Glutamatergic neuron (in vitro differentiated cells): ENCODE measurements around the gene KATNAL2. TPM values are rescaled to one million over a fixed set of nuclear protein-coding genes. Genes with fewer than 3 reads are reported as not detected.

ENCODE experiments used
- DNase-seq: peaks from one replicate; pipeline ENCODE4 v3.0.0; 2022
- H3K27ac Mint-ChIP-seq: one replicate; pipeline ENCODE4 v1.8.0; 2020; ENCODE audit warnings: mild to moderate bottlenecking, mixed read lengths, inconsistent platforms; ENCODE audit not compliant: unreplicated experiment
- H3K27me3 Mint-ChIP-seq: one replicate; pipeline ENCODE4 v1.8.0; 2020; ENCODE audit warnings: mild to moderate bottlenecking, moderate library complexity, mixed read lengths, inconsistent platforms; ENCODE audit not compliant: unreplicated experiment
- H3K36me3 Mint-ChIP-seq: one replicate; pipeline ENCODE4 v1.8.0; 2020; ENCODE audit warnings: mild to moderate bottlenecking, mixed read lengths, inconsistent platforms; ENCODE audit not compliant: unreplicated experiment
- H3K4me1 Mint-ChIP-seq: one replicate; pipeline ENCODE4 v1.8.0; 2020; ENCODE audit warnings: mild to moderate bottlenecking, low read depth, mixed read lengths, inconsistent platforms; ENCODE audit not compliant: unreplicated experiment
- H3K4me3 Mint-ChIP-seq: one replicate; pipeline ENCODE4 v1.8.0; 2020; ENCODE audit warnings: mild to moderate bottlenecking, mixed read lengths, inconsistent platforms; ENCODE audit not compliant: unreplicated experiment
- H3K9me3 Mint-ChIP-seq: one replicate; pipeline ENCODE4 v1.8.0; 2020; ENCODE audit warnings: mild to moderate bottlenecking, moderate library complexity, mixed read lengths, inconsistent platforms; ENCODE audit not compliant: unreplicated experiment
- total RNA-seq: library from RNA; stranded (reverse); fragmentation: NEBNext Ultra II Directional; extraction: Animal tissue kit (Norgen Biotek cat#: 25700); gene quantifications from one replicate; pipeline ENCODE4 v1.2.1, GENCODE V29; 2021; ENCODE audit not compliant: unreplicated experiment
- TF ChIP-seq, protein P1 (sequence below): fragments of 200-600 bp; sonication (generic); IDR thresholded peaks from one replicate; pipeline ENCODE4 v1.5.0; 2021; ENCODE audit not compliant: partially characterized antibody, unreplicated experiment

KATNAL2 gene
- total RNA-seq, 1 donor from 2014 or later: 2.4 TPM

GRCh38 chr18:46894124-46894523, 23.3 kb upstream of the KATNAL2 start:
- H3K27ac Mint-ChIP-seq: no peak overlapping the region
- H3K4me3 Mint-ChIP-seq: no peak overlapping the region
- TF ChIP-seq, protein P1, sequence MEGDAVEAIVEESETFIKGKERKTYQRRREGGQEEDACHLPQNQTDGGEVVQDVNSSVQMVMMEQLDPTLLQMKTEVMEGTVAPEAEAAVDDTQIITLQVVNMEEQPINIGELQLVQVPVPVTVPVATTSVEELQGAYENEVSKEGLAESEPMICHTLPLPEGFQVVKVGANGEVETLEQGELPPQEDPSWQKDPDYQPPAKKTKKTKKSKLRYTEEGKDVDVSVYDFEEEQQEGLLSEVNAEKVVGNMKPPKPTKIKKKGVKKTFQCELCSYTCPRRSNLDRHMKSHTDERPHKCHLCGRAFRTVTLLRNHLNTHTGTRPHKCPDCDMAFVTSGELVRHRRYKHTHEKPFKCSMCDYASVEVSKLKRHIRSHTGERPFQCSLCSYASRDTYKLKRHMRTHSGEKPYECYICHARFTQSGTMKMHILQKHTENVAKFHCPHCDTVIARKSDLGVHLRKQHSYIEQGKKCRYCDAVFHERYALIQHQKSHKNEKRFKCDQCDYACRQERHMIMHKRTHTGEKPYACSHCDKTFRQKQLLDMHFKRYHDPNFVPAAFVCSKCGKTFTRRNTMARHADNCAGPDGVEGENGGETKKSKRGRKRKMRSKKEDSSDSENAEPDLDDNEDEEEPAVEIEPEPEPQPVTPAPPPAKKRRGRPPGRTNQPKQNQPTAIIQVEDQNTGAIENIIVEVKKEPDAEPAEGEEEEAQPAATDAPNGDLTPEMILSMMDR: no peak
- H3K36me3 Mint-ChIP-seq: peaks cover 15% of the 10 kb centered on the region
- H3K4me1 Mint-ChIP-seq: no peaks in the 10 kb centered on the region
- H3K27me3 Mint-ChIP-seq: no peaks in the 10 kb centered on the region
- no peak for DNase-seq
- peaks cover 3% of the 10 kb centered on the region for H3K9me3 Mint-ChIP-seq

DNA sequence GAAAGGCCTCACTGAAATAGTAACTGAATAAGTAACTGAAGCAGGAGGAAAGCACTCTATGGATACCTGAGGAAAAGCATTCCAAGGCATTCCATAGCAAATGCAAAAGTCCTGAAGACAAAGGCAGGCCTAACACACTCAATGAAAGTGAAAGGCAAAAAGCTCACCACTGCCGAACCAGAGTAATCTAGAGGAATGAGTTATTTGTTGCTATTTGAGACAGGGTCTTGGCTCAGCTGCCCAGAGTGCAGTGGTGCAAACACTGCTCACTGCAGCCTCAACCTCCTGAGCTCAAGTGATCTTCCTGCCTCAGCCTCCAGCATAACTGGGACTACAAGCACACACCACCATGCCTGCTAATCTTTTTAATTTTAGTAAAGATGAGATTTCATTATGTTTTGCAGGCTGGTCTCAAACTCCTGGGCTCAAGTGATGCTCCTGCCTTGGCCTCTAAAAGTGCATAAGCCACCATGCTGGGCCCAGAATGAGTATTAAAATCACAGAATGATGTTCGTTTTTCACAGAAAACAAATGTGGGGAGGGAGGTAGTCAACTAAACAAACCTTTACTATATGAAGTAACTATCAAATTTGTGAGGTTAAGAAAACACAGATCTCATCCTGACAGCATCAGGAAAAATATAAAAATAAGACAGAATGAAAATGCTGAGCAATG, 18.0 kb upstream of the KATNAL2 start:
- H3K27ac Mint-ChIP-seq: no peak overlapping the region
- H3K27me3 Mint-ChIP-seq: peaks cover 1% of the 10 kb centered on the region
- H3K36me3 Mint-ChIP-seq: no peaks in the 10 kb centered on the region
- H3K9me3 Mint-ChIP-seq: no peaks in the 10 kb centered on the region
- TF ChIP-seq, protein P1: no peak
- H3K4me1 Mint-ChIP-seq: no peaks in the 10 kb centered on the region
- no peak overlapping the region for H3K4me3 Mint-ChIP-seq
- no peak for DNase-seq

DNA sequence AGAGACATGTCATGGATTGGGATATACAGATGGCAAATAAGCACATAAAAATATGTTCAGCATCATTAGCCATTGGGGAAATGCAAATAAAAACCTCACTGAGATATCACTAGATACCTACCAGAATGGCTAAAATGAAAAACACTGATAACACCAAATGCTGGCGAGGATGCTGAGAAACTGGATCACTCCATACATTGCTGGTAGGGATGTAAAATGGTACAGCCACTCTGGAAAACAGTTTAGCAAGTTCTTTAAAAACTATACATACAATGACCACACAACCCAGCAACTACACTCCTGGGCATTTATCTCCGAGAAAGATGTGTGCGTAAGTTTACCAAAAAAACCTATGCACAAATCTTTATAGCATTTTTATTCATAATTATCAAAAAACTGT, 14.0 kb upstream of the KATNAL2 start:
- H3K36me3 Mint-ChIP-seq: no peaks in the 10 kb centered on the region
- peaks cover 5% of the 10 kb centered on the region for H3K9me3 Mint-ChIP-seq
- no peak overlapping the region for H3K4me3 Mint-ChIP-seq
- DNase-seq: no peak
- H3K27me3 Mint-ChIP-seq: peaks cover 1% of the 10 kb centered on the region
- H3K4me1 Mint-ChIP-seq: no peaks in the 10 kb centered on the region
- H3K27ac Mint-ChIP-seq: no peak overlapping the region
- TF ChIP-seq, protein P1: no peak

DNA sequence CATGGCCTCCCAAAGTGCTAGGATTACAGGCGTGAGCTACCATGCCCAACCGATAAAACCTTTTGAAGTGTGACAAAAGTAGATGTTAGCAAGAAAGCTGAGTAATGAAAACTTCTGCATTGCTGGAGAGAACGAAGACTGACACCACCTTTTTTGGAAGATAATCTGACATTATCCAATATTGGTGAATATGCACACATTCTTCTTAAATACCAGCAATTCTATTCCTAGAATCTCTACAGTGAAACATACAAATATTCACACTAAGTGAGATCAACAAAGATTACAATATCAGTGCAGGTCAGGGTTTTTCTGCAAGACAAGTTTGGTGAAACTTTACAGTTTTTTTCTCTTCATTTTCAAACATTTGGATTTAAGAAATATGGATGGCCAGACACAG, 7.9 kb upstream of the KATNAL2 start:
- H3K4me1 Mint-ChIP-seq: no peaks in the 10 kb centered on the region
- H3K9me3 Mint-ChIP-seq: peaks cover 5% of the 10 kb centered on the region
- no peaks in the 10 kb centered on the region for H3K27me3 Mint-ChIP-seq
- TF ChIP-seq, protein P1: no peak
- no peak for DNase-seq
- H3K27ac Mint-ChIP-seq: no peak overlapping the region
- no peaks in the 10 kb centered on the region for H3K36me3 Mint-ChIP-seq
- no peak overlapping the region for H3K4me3 Mint-ChIP-seq

- DNase-seq: no peak
- no peaks in the 10 kb centered on the region for H3K36me3 Mint-ChIP-seq
- H3K27me3 Mint-ChIP-seq: no peaks in the 10 kb centered on the region
- H3K9me3 Mint-ChIP-seq: no peaks in the 10 kb centered on the region
- no peak overlapping the region for H3K4me3 Mint-ChIP-seq
- TF ChIP-seq, protein P1: no peak
- no peaks in the 10 kb centered on the region for H3K4me1 Mint-ChIP-seq
- H3K27ac Mint-ChIP-seq: no peak overlapping the region
These were observed 6.5 kb upstream of the KATNAL2 start for GRCh38 chr18:46910856-46911255.
